HEK293 (cell line): ENCODE measurements around the gene HAUS1.

Experiments
- CTCF ChIP-seq: fragments of 450-650 bp; formaldehyde crosslinking; IDR thresholded peaks from 2 replicates; pipeline ENCODE4 v1.5.1; 2016; ENCODE audit warnings: missing biosample characterization, missing genetic modification characterization
- EGR2 ChIP-seq: fragments of 450-650 bp; formaldehyde crosslinking; IDR thresholded peaks from 2 replicates; pipeline ENCODE4 v1.5.1; 2016; ENCODE audit warnings: low read depth, missing biosample characterization, missing genetic modification characterization
- HIC1 ChIP-seq: fragments of 450-650 bp; formaldehyde crosslinking; IDR thresholded peaks from 2 replicates; pipeline ENCODE4 v1.5.1; 2016; ENCODE audit warnings: missing biosample characterization, missing genetic modification characterization
- HOXC10 ChIP-seq: sonication (generic); formaldehyde crosslinking; IDR thresholded peaks from 2 replicates; pipeline ENCODE4 v1.8.1; 2023; ENCODE audit warnings: mild to moderate bottlenecking, missing genetic modification reagents
- KLF9 ChIP-seq: fragments of 450-650 bp; formaldehyde crosslinking; IDR thresholded peaks from 2 replicates; pipeline ENCODE4 v1.5.1; 2016; ENCODE audit warnings: missing biosample characterization, missing genetic modification characterization, low read depth
- PRDM10 ChIP-seq: fragments of 450-650 bp; formaldehyde crosslinking; IDR thresholded peaks from 2 replicates; pipeline ENCODE4 v1.5.1; 2016; ENCODE audit warnings: missing biosample characterization, missing genetic modification characterization
- RBAK ChIP-seq: fragments of 450-650 bp; formaldehyde crosslinking; IDR thresholded peaks from 2 replicates; pipeline ENCODE4 v1.5.1; 2016; ENCODE audit warnings: missing biosample characterization, missing genetic modification characterization
- SP7 ChIP-seq: fragments of 450-650 bp; formaldehyde crosslinking; IDR thresholded peaks from 2 replicates; pipeline ENCODE4 v1.5.1; 2016; ENCODE audit warnings: missing biosample characterization, missing genetic modification characterization
- YY1 ChIP-seq: fragments of 450-650 bp; formaldehyde crosslinking; IDR thresholded peaks from 2 replicates; pipeline ENCODE4 v1.5.1; 2018; ENCODE audit warnings: missing biosample characterization, missing genetic modification characterization
- ZBTB21 ChIP-seq: fragments of 450-650 bp; formaldehyde crosslinking; IDR thresholded peaks from 2 replicates; pipeline ENCODE4 v1.5.1; 2017; ENCODE audit warnings: missing biosample characterization, missing genetic modification characterization
- ZBTB49 ChIP-seq: fragments of 450-650 bp; formaldehyde crosslinking; IDR thresholded peaks from 2 replicates; pipeline ENCODE4 v1.5.1; 2016; ENCODE audit warnings: missing biosample characterization, missing genetic modification characterization, low read depth
- ZEB2 ChIP-seq: fragments of 450-650 bp; formaldehyde crosslinking; IDR thresholded peaks from 2 replicates; pipeline ENCODE4 v1.5.1; 2016; ENCODE audit warnings: missing biosample characterization, missing genetic modification characterization
- ZFHX2 ChIP-seq: fragments of 450-650 bp; formaldehyde crosslinking; conservative IDR thresholded peaks from 2 replicates; pipeline ENCODE4 v1.5.1; 2016; ENCODE audit warnings: missing biosample characterization, missing genetic modification characterization
- ZFP69B ChIP-seq: fragments of 450-650 bp; formaldehyde crosslinking; IDR thresholded peaks from 2 replicates; pipeline ENCODE4 v1.5.1; 2016; ENCODE audit warnings: missing biosample characterization, missing genetic modification characterization
- ZNF148 ChIP-seq: fragments of 450-650 bp; formaldehyde crosslinking; IDR thresholded peaks from 2 replicates; pipeline ENCODE4 v1.5.0; 2017; ENCODE audit warnings: missing biosample characterization, missing genetic modification characterization, borderline replicate concordance
- ZNF239 ChIP-seq: fragments of 450-650 bp; formaldehyde crosslinking; IDR thresholded peaks from 2 replicates; pipeline ENCODE4 v1.5.1; 2016; ENCODE audit warnings: missing biosample characterization, missing genetic modification characterization
- ZNF24 ChIP-seq: fragments of 450-650 bp; formaldehyde crosslinking; IDR thresholded peaks from 2 replicates; pipeline ENCODE4 v1.5.1; 2016; ENCODE audit warnings: missing biosample characterization, missing genetic modification characterization
- ZNF311 ChIP-seq: fragments of 450-650 bp; formaldehyde crosslinking; IDR thresholded peaks from 2 replicates; pipeline ENCODE4 v1.5.1; 2017; ENCODE audit warnings: missing biosample characterization, missing genetic modification characterization, borderline replicate concordance
- ZNF324 ChIP-seq: fragments of 450-650 bp; formaldehyde crosslinking; IDR thresholded peaks from 2 replicates; pipeline ENCODE4 v1.5.1; 2016; ENCODE audit warnings: missing biosample characterization, missing genetic modification characterization
- ZNF350 ChIP-seq: fragments of 450-650 bp; formaldehyde crosslinking; IDR thresholded peaks from 2 replicates; pipeline ENCODE4 v1.5.0; 2017; ENCODE audit warnings: missing biosample characterization, mild to moderate bottlenecking, missing genetic modification characterization
- ZNF423 ChIP-seq: fragments of 450-650 bp; formaldehyde crosslinking; IDR thresholded peaks from 2 replicates; pipeline ENCODE4 v1.5.1; 2016; ENCODE audit warnings: missing biosample characterization, missing genetic modification characterization
- ZNF426 ChIP-seq: fragments of 450-650 bp; formaldehyde crosslinking; IDR thresholded peaks from 2 replicates; pipeline ENCODE4 v1.5.1; 2017; ENCODE audit warnings: missing biosample characterization, missing genetic modification characterization, mild to moderate bottlenecking, inconsistent platforms, moderate library complexity
- ZNF473 ChIP-seq: fragments of 450-650 bp; formaldehyde crosslinking; IDR thresholded peaks from 2 replicates; pipeline ENCODE4 v1.5.1; 2017; ENCODE audit warnings: missing biosample characterization, missing genetic modification characterization
- ZNF501 ChIP-seq: fragments of 450-650 bp; formaldehyde crosslinking; IDR thresholded peaks from 2 replicates; pipeline ENCODE4 v1.5.1; 2016; ENCODE audit warnings: missing biosample characterization, missing genetic modification characterization
- ZNF571 ChIP-seq: fragments of 450-650 bp; formaldehyde crosslinking; IDR thresholded peaks from 2 replicates; pipeline ENCODE4 v1.5.0; 2017; ENCODE audit warnings: missing biosample characterization, missing genetic modification characterization
- ZNF660 ChIP-seq: fragments of 450-650 bp; IDR thresholded peaks from 2 replicates; pipeline ENCODE4 v1.5.1; 2018; ENCODE audit warnings: missing biosample characterization, mild to moderate bottlenecking, missing genetic modification characterization
- ZNF785 ChIP-seq: fragments of 450-650 bp; formaldehyde crosslinking; IDR thresholded peaks from 2 replicates; pipeline ENCODE4 v1.5.1; 2016; ENCODE audit warnings: missing biosample characterization, missing genetic modification characterization

Gene HAUS1

GRCh38 chr18:46173393-46174341, 69.5 kb downstream of the HAUS1 start (continued):
- TF ChIP-seq ZNF660 (peak; percentile 79), ZNF239 (no peak), HOXC10 (no peak), ZNF423 (tag by site-specific recombination) (no peak), HIC1 (tag by site-specific recombination) (0 out of 2 replicates have a peak, but pooled peaks have one; percentile 28), CTCF (tag by site-specific recombination) (peak; percentile 93), ZEB2 (peak; percentile 78), ZNF571 (tag by site-specific recombination) (no peak), SP7 (tag by site-specific recombination) (peak; percentile 75), ZFHX2 (tag by site-specific recombination) (peak; percentile 88), ZNF473 (tag by site-specific recombination) (no peak), RBAK (tag by site-specific recombination) (no peak), EGR2 (peak; percentile 81), ZBTB21 (0 out of 2 replicates have a peak, but pooled peaks have one; percentile 16), ZNF148 (tag by site-specific recombination) (peak; percentile 13; the same call in 1 of the 2 replicates), ZNF350 (tag by site-specific recombination) (peak; percentile 54; the same call in 1 of the 2 replicates), YY1 (tag by site-specific recombination) (peak; percentile 73), ZNF426 (tag by site-specific recombination) (no peak), ZFP69B (tag by site-specific recombination) (no peak), ZNF24 (tag by site-specific recombination) (peak; percentile 75; the same call in 1 of the 2 replicates), ZNF324 (tag by site-specific recombination) (peak; percentile 78; the same call in 1 of the 2 replicates), PRDM10 (tag by site-specific recombination) (peak; percentile 71), ZNF311 (tag by site-specific recombination) (no peak), ZNF501 (tag by site-specific recombination) (peak; percentile 88), ZBTB49 (tag by site-specific recombination) (no peak), ZNF785 (no peak), KLF9 (tag by site-specific recombination) (0 out of 2 replicates have a peak, but pooled peaks have one; percentile 37)
